Tibial nerve (tissue), 4 donors: Measurements from ENCODE around the gene C18orf63. TPM values are rescaled to one million over a fixed set of nuclear protein-coding genes. Genes with fewer than 3 reads are reported as not detected.

ENCODE experiments used
- DNase-seq, 2 donors: peaks; one replicate each; pipeline ENCODE4 v3.0.0-alpha.2; 2019; ENCODE audit warnings: low spot score in 2 of 2
- H3K27ac ChIP-seq, 4 donors: fragments of 200-600 bp; sonication (generic) in 3 of 4; one replicate each; pipeline ENCODE4 v1.5.1; 2017 to 2019; ENCODE audit warnings: mild to moderate bottlenecking in 1 of 4
- H3K27me3 ChIP-seq, 2 donors: fragments of 200-600 bp; sonication (generic) in 1 of 2; one replicate each; pipeline versions ENCODE4 v1.5.1 to v1.6.0; 2017 to 2019
- H3K36me3 ChIP-seq, 3 donors: fragments of 200-600 bp; sonication (generic); one replicate each; pipeline ENCODE4 v1.5.1; 2018 to 2019
- H3K4me1 ChIP-seq, 4 donors: fragments of 200-600 bp; sonication (generic) in 3 of 4; one replicate each; pipeline ENCODE4 v1.5.1; 2017 to 2019
- H3K4me3 ChIP-seq, 4 donors: fragments of 200-600 bp; sonication (generic) in 3 of 4; one replicate each; pipeline ENCODE4 v1.5.1; 2017 to 2019; ENCODE audit warnings: mild to moderate bottlenecking in 1 of 4, moderate library complexity in 1 of 4
- H3K9me3 ChIP-seq, 4 donors: fragments of 200-600 bp; sonication (generic) in 3 of 4; one replicate each; pipeline ENCODE4 v1.5.1; 2017 to 2019
- EP300 ChIP-seq, 2 donors: sonication (generic); formaldehyde crosslinking; IDR thresholded peaks; one replicate each; pipeline ENCODE4 v1.6.1; 2017; ENCODE audit warnings: antibody characterized with exemption in 2 of 2, mild to moderate bottlenecking in 1 of 2
- POLR2A ChIP-seq, 2 donors: fragments of 450-650 bp; IDR thresholded peaks; one replicate each; pipeline ENCODE4 v1.6.1; 2017; ENCODE audit warnings: antibody characterized with exemption in 2 of 2, mild to moderate bottlenecking in 2 of 2, moderate library complexity in 2 of 2
- WGBS, 2 donors: methylation state at CpG; one replicate each; pipeline ENCODE4 v1.1.5; 2018; 5-methylcytosine and 5-hydroxymethylcytosine counted together
- total RNA-seq, 4 donors: library from RNA; depleted of rRNA; stranded (reverse); fragments of >200 nt; gene quantifications; one replicate each; pipeline ENCODE4 v1.1.0, GENCODE V29; 2016
- TF ChIP-seq, protein P1 (sequence below), 5 experiments: fragments of 200-600 bp in 3 of 5; fragments of 450-650 bp in 2 of 5; sonication (generic) in 3 of 5; IDR thresholded peaks; one replicate each; pipeline ENCODE4 v1.5.1; 2016 to 2019; ENCODE audit warnings: antibody characterized with exemption in 5 of 5, mild to moderate bottlenecking in 3 of 5, moderate library complexity in 2 of 5

The C18orf63 gene
- total RNA-seq, 4 donors from 2014 or later, result not detected

DNA sequence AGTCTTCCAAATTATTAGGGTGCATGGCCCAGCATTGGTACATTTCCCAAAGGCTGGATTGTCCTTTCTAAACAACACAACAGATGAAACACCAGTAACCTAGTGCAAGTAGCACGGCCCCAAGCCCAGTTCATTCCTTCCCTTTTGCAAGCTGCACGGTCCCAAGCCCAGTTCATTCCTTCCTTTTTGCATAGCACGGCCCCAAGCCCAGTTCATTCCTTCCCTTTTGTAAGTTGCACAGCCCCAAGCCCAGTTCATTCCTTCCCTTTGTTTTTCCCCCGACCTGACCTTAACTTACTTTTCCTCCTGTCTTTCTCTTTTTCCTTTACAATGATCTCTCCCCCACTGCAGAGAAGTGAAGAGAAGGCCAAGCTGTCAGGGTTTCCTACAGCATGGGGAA is 60.9 kb downstream of the C18orf63 start:
- Histone ChIP-seq H3K36me3 (no peaks in the 10 kb centered on the region), H3K9me3 (no peaks in the 10 kb centered on the region), H3K4me1 (peaks cover 0 to 4% (median 0%) of the 10 kb centered on the region in 4 donors), H3K27me3 (no peaks in the 10 kb centered on the region), H3K4me3 (no peak overlapping the region), H3K27ac (no peak overlapping the region)
- WGBS, 2 donors, result 79 to 80% methylated on average over 4 of the region's 4 CpGs
- no peak for DNase-seq
- TF ChIP-seq, protein P1, sequence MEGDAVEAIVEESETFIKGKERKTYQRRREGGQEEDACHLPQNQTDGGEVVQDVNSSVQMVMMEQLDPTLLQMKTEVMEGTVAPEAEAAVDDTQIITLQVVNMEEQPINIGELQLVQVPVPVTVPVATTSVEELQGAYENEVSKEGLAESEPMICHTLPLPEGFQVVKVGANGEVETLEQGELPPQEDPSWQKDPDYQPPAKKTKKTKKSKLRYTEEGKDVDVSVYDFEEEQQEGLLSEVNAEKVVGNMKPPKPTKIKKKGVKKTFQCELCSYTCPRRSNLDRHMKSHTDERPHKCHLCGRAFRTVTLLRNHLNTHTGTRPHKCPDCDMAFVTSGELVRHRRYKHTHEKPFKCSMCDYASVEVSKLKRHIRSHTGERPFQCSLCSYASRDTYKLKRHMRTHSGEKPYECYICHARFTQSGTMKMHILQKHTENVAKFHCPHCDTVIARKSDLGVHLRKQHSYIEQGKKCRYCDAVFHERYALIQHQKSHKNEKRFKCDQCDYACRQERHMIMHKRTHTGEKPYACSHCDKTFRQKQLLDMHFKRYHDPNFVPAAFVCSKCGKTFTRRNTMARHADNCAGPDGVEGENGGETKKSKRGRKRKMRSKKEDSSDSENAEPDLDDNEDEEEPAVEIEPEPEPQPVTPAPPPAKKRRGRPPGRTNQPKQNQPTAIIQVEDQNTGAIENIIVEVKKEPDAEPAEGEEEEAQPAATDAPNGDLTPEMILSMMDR (IDR thresholded peaks at IDR 0.05), result no peak
- no peak for TF ChIP-seq EP300 (IDR thresholded peaks at IDR 0.05)
- no peak for TF ChIP-seq POLR2A (IDR thresholded peaks at IDR 0.05)

DNA sequence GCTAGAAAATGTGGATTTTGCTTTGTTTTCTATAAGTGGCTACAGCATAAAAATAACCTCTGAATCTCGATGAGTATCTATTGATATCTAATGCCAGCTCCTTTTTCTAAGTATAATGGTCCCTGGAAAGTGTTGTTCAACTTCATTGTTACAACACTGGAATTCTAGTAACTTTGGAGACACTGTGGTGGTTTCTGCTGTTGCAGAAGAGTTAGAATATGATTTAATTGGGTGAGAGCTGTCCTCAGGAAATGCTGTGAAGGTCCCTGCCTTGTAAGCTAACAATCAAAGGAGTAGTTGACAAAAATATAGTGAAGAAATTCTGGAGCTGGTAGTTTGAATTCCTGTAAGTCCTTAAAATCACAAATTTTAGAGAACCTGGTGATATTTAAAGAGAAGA is 62.1 kb downstream of the C18orf63 start:
- Histone ChIP-seq H3K36me3 (no peaks in the 10 kb centered on the region), H3K4me1 (peaks cover 0 to 4% (median 0%) of the 10 kb centered on the region in 4 donors), H3K27me3 (no peaks in the 10 kb centered on the region), H3K27ac (no peak overlapping the region), H3K4me3 (no peak overlapping the region), H3K9me3 (no peaks in the 10 kb centered on the region)
- no peak for DNase-seq
- TF ChIP-seq, protein P1 (IDR thresholded peaks at IDR 0.05), result no peak
- no peak for TF ChIP-seq POLR2A (IDR thresholded peaks at IDR 0.05)
- TF ChIP-seq EP300 (IDR thresholded peaks at IDR 0.05), result no peak
- WGBS, 2 donors, result 78 to 85% methylated on average over 1 of the region's 1 CpG

DNA sequence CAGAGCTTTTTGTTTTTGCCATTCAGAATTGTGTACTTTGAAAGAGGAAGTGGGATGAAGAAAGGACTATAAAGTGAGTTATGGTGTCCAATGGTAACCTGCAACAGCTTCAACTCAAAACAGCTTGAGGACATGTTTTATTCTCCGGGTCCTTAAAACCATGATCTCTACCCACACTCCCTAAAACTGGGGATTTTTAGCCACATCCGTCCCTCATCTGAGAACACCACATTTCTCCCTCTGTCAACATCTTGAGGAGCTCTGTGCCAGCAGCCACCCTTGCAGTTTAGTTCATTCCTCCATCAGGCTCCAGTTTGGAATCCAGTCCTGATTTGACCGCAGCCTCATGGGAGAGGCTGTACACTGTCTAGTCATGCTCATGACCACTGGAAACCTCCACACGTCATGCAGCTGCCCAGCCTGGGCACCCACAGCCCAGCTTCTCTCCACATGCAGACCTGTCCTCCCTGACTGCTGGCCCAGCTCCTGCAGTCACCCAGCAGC is 62.6 kb downstream of the C18orf63 start:
- H3K4me3 ChIP-seq, result no peak overlapping the region
- no peaks in the 10 kb centered on the region for H3K27me3 ChIP-seq
- WGBS, 2 donors, result 66 to 70% methylated on average over 4 of the region's 4 CpGs
- H3K9me3 ChIP-seq, result no peaks in the 10 kb centered on the region
- no peak overlapping the region for H3K27ac ChIP-seq
- H3K4me1 ChIP-seq, result peaks cover 0 to 4% (median 0%) of the 10 kb centered on the region in 4 donors
- TF ChIP-seq, protein P1 (IDR thresholded peaks at IDR 0.05), result no peak
- TF ChIP-seq EP300 (IDR thresholded peaks at IDR 0.05) (no peak), POLR2A (IDR thresholded peaks at IDR 0.05) (no peak)
- no peak for DNase-seq
- no peaks in the 10 kb centered on the region for H3K36me3 ChIP-seq

DNA sequence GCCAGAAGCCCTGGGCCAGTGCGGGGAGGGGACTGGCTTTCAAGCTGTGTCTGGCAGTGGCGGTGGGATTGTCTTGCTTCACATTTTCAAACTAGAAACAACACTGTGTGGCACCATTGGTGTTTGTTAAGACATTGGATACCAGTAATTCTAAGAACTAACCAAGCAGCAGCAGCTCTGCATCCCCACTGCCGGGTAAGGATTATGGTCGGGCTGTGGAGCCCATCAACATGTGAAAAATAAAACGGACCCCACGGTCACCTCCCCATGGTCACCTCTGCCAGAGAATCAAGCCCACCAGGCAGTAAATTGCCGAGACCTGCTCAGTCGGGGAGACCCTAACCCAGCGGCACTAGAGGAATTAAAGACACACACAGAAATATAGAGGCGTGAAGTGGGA is 65.3 kb downstream of the C18orf63 start:
- H3K27ac ChIP-seq, result no peak overlapping the region
- no peak overlapping the region for H3K4me3 ChIP-seq
- TF ChIP-seq POLR2A (IDR thresholded peaks at IDR 0.05), result no peak
- TF ChIP-seq EP300 (IDR thresholded peaks at IDR 0.05), result no peak
- TF ChIP-seq, protein P1 (IDR thresholded peaks at IDR 0.05), result no peak
- WGBS, 2 donors, result 96 to 98% methylated on average over 10 of the region's 10 CpGs
- no peaks in the 10 kb centered on the region for H3K36me3 ChIP-seq
- H3K4me1 ChIP-seq, result peaks cover 0 to 4% (median 0%) of the 10 kb centered on the region in 4 donors
- H3K9me3 ChIP-seq, result no peaks in the 10 kb centered on the region
- DNase-seq, result no peak
- no peaks in the 10 kb centered on the region for H3K27me3 ChIP-seq

DNA sequence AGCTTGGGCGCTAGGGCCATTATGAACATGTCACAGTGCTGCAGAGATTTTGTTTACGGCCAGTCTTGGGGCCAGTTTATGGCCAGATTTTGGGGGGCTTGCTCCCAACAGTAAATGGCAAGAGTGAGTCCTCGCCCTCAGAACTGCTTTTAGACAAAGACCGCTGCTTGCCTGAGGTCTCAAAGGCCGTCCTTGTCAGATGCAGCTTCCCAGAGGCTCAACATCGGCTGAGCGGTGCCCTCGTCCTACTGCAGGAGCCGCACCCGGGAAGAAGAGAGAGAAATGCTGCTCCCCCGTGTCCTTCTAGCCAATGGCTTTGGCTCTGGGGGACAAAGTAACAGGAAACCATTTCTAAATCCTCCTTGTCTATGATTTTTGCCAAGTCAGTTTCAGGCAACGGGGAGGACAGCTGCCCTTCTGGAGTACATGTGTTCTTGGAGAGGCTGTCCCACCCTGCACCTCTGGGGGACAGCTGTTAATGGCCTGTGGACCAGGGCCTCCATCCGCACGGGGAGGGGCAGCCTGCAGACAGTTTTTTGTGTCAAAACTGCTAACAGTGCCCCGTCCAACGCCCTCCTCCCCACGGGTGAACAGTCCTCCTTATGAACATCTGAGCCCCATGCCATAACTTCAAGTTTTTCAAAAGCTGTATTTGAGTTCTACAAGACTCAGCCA is 66.1 kb downstream of the C18orf63 start:
- TF ChIP-seq POLR2A (IDR thresholded peaks at IDR 0.05) (no peak), EP300 (IDR thresholded peaks at IDR 0.05) (no peak)
- TF ChIP-seq, protein P1 (IDR thresholded peaks at IDR 0.05), result no peak
- H3K36me3 ChIP-seq, result no peaks in the 10 kb centered on the region
- H3K4me3 ChIP-seq, result no peak overlapping the region
- peaks cover 0 to 4% (median 0%) of the 10 kb centered on the region in 4 donors for H3K4me1 ChIP-seq
- WGBS, 2 donors, result 84 to 87% methylated on average over 11 to 14 of the region's 17 CpGs
- no peaks in the 10 kb centered on the region for H3K9me3 ChIP-seq
- DNase-seq, result no peak
- no peaks in the 10 kb centered on the region for H3K27me3 ChIP-seq
- H3K27ac ChIP-seq, result no peak overlapping the region
